K562 (cell line): Measurements from ENCODE around the gene ABAT. TPM values are rescaled to one million over a fixed set of nuclear protein-coding genes. Genes with fewer than 3 reads are reported as not detected.

Experiments
- ADNP ChIP-seq: fragments of 200-800 bp; sonication (Bioruptor generic); IDR thresholded peaks from 2 replicates; pipeline ENCODE4 v1.6.1; 2016; ENCODE audit warnings: missing genetic modification characterization, missing compliant biosample characterization
- ARHGAP35 ChIP-seq: fragments of 450-650 bp; IDR thresholded peaks from 2 replicates; pipeline ENCODE4 v1.6.1; 2018; ENCODE audit not compliant: partially characterized antibody
- CCNT2 ChIP-seq: IDR thresholded peaks from 2 replicates; pipeline ENCODE4 v1.6.1; 2011; ENCODE audit warnings: borderline replicate concordance, low read depth, mild to moderate bottlenecking, moderate library complexity, mixed read lengths, low read length; ENCODE audit not compliant: insufficient read length; ENCODE audit errors: extremely low read depth
- CSDE1 ChIP-seq, 2 experiments: fragments of 450-650 bp; IDR thresholded peaks; 2 replicates each; pipeline ENCODE4 v1.6.1; 2016; ENCODE audit warnings: mild to moderate bottlenecking in 1 of 2
- DIDO1 ChIP-seq: fragments of 450-650 bp; IDR thresholded peaks from 2 replicates; pipeline ENCODE4 v1.6.1; 2016; ENCODE audit warnings: low read depth, missing biosample characterization, missing genetic modification characterization
- EHMT2 ChIP-seq: fragments of 450-650 bp; IDR thresholded peaks from 2 replicates; pipeline ENCODE4 v1.6.1; 2018; ENCODE audit warnings: antibody characterized with exemption
- GABPA ChIP-seq: fragments of 200-800 bp; sonication (Bioruptor generic); conservative IDR thresholded peaks from 2 replicates; pipeline ENCODE4 v1.6.1; 2016; ENCODE audit warnings: low read depth, missing genetic modification characterization, missing compliant biosample characterization
- HEY1 ChIP-seq: fragments of 250-450 bp; sonication (Bioruptor Pico); IDR thresholded peaks from 2 replicates; pipeline ENCODE4 v1.5.0; 2020; ENCODE audit warnings: mild to moderate bottlenecking, moderate library complexity, borderline replicate concordance
- HIVEP1 ChIP-seq: fragments of 250-450 bp; sonication (Bioruptor Pico); IDR thresholded peaks from 2 replicates; pipeline ENCODE4 v1.4.0; 2020; ENCODE audit warnings: mild to moderate bottlenecking
- KDM2B ChIP-seq: fragments of 250-450 bp; sonication (Bioruptor Pico); IDR thresholded peaks from 2 replicates; pipeline ENCODE4 v1.8.0; 2021; ENCODE audit warnings: mild to moderate bottlenecking, moderate library complexity
- KHSRP ChIP-seq: fragments of 450-650 bp; IDR thresholded peaks from 2 replicates; pipeline ENCODE4 v1.6.1; 2017
- KLF1 ChIP-seq: fragments of 450-650 bp; IDR thresholded peaks from 2 replicates; pipeline ENCODE4 v1.6.1; 2016; ENCODE audit warnings: missing genetic modification characterization, missing compliant biosample characterization
- KLF16 ChIP-seq: IDR thresholded peaks from 2 replicates; pipeline ENCODE4 v1.6.1; 2016; ENCODE audit warnings: antibody characterized with exemption
- L3MBTL2 ChIP-seq: fragments of 450-650 bp; IDR thresholded peaks from 2 replicates; pipeline ENCODE4 v1.6.1; 2016; ENCODE audit warnings: mild to moderate bottlenecking, moderate library complexity
- MAFF ChIP-seq: IDR thresholded peaks from 2 replicates; pipeline ENCODE4 v1.6.1; 2012; ENCODE audit warnings: low read length, improper control_type of control experiment
- MCM3 ChIP-seq: fragments of 450-650 bp; IDR thresholded peaks from 2 replicates; pipeline ENCODE4 v1.6.1; 2016
- NR2C2 ChIP-seq, 2 experiments: fragments of 200-800 bp in 1 of 2; sonication (Bioruptor generic) in 1 of 2; sonication (generic) in 1 of 2; formaldehyde crosslinking in 1 of 2; IDR thresholded peaks; 2 replicates each; pipeline versions ENCODE4 v1.6.1 to v1.8.0; 2016 to 2022; ENCODE audit warnings: mild to moderate bottlenecking in 1 of 2, missing compliant biosample characterization in 1 of 2, missing genetic modification characterization in 1 of 2, missing genetic modification reagents in 1 of 2
- NR4A1 ChIP-seq, 2 experiments: fragments of 250-450 bp in 1 of 2; fragments of 450-650 bp in 1 of 2; sonication (Bioruptor Pico) in 1 of 2; IDR thresholded peaks; 2 replicates each; pipeline versions ENCODE4 v1.4.0 to v1.6.1; 2016 to 2020; ENCODE audit warnings: mild to moderate bottlenecking in 2 of 2, missing compliant biosample characterization in 1 of 2, missing genetic modification characterization in 1 of 2, moderate library complexity in 1 of 2
- PYGO2 ChIP-seq: fragments of 450-650 bp; IDR thresholded peaks from 2 replicates; pipeline ENCODE4 v1.6.1; 2016; ENCODE audit warnings: mild to moderate bottlenecking, missing genetic modification characterization, moderate library complexity, missing compliant biosample characterization
- RAD51 ChIP-seq: fragments of 450-650 bp; IDR thresholded peaks from 2 replicates; pipeline ENCODE4 v1.7.1; 2016; ENCODE audit warnings: low read depth, mild to moderate bottlenecking, borderline replicate concordance
- SETDB1 ChIP-seq: IDR thresholded peaks from one replicate; pipeline ENCODE4 v1.6.1; 2012; ENCODE audit warnings: low read length, control low read depth, inconsistent platforms
- SPI1 ChIP-seq: IDR thresholded peaks from 2 replicates; pipeline ENCODE4 v1.6.1; 2011; ENCODE audit warnings: low read depth, low read length, control low read depth, borderline replicate concordance
- ZNF217 ChIP-seq: sonication (generic); formaldehyde crosslinking; IDR thresholded peaks from 2 replicates; pipeline ENCODE4 v1.8.0; 2022; ENCODE audit warnings: mild to moderate bottlenecking, missing genetic modification reagents
- ZNF436 ChIP-seq: fragments of 250-450, 450-650 bp; sonication (Bioruptor Pico); formaldehyde crosslinking; IDR thresholded peaks from 2 replicates; pipeline ENCODE4 v1.7.0; 2020; ENCODE audit warnings: mild to moderate bottlenecking
- ZNF778 ChIP-seq: fragments of 450-650 bp; formaldehyde crosslinking; IDR thresholded peaks from 2 replicates; pipeline ENCODE4 v1.4.0; 2020; ENCODE audit warnings: mild to moderate bottlenecking, moderate library complexity
- polyA plus RNA-seq, 8 experiments: library from polyadenylated mRNA; depleted of rRNA in 4 of 8; stranded (reverse) in 5 of 8; unstranded in 3 of 8; fragments of >200 nt; fragmentation: Nextera tagmentation in 2 of 8; fragmentation: Illumina TruSeq in 1 of 8; extraction: Ambion mirVana in 2 of 8; extraction: Trizol in 1 of 8; gene quantifications; 2 replicates each; pipeline versions ENCODE4 v1.2.1 to v1.2.3, GENCODE V29; 2011 to 2014; ENCODE audit warnings: inconsistent platforms in 1 of 8, missing spikeins in 1 of 8
- total RNA-seq, 7 experiments: library from RNA; depleted of rRNA in 6 of 7; stranded (reverse); fragments of >200 nt in 6 of 7; fragmentation: Illumina TruSeq in 2 of 7; extraction: Trizol in 2 of 7; gene quantifications; 2 replicates each; pipeline versions ENCODE4 v1.2.1 to v1.2.3, GENCODE V29; 2011 to 2021; ENCODE audit warnings: low replicate concordance in 1 of 7
- TF ChIP-seq, protein P1 (sequence below), 2 experiments: fragments of 250-450 bp in 1 of 2; fragments of 450-650 bp in 1 of 2; sonication (Bioruptor Pico) in 1 of 2; IDR thresholded peaks; 2 replicates each; pipeline versions ENCODE4 v1.6.1 to v1.8.0; 2016 to 2021; ENCODE audit warnings: mild to moderate bottlenecking in 2 of 2, moderate library complexity in 2 of 2, missing compliant biosample characterization in 1 of 2, missing genetic modification characterization in 1 of 2
- TF ChIP-seq, protein P2 (sequence below): fragments of 450-650 bp; formaldehyde crosslinking; IDR thresholded peaks from 2 replicates; pipeline ENCODE4 v1.4.0; 2020; ENCODE audit warnings: mild to moderate bottlenecking, moderate library complexity
- TF ChIP-seq, protein P3 (sequence below): fragments of 450-650 bp; IDR thresholded peaks from 2 replicates; pipeline ENCODE4 v1.6.1; 2016

ABAT gene
- total and polyA plus RNA-seq, 9 of the 15 experiments (the other 6 are each of a cell fraction or from before 2014, with no cell fraction given) = 0.01 to 0.49 (median 0.10) TPM

DNA sequence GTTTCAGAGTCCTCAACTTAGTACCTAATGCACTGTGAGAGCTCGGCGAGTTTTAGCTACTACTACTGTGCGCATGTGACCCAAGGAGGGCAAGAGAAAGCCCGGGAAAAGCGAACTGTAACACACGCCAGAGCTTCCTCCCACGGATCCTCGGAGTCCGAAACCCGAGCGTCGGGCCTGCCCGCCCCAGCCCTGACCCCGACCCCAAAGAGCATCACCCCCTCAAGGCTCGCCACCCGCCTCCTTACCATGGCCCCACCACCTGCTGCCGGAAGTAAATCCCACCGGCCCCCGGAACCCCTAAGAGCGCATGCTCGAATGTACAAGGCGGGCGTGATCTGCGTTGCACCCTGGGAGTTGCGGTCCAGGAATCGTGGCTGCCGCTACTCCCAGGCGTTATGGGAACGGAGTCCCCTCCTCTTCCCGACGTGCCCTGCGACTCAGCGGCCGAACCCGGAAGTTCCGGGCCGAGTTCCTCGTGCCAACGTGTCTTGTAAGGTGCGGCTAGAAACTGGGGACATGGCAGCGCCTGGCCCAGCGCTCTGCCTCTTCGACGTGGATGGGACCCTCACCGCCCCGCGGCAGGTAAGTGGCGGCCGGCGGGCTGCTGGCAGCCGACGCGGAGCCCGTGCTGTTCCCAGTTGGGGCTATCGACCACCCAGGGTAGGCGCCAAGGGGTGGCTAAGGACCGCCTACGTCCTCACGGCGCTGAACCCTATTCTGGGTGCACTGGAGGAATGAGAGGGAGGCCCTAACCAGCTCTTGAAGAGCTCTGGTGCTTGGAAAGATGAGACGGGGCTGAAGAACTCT, 123.2 kb downstream of the ABAT start, which contains the start of the genes PMM2 and TMEM186 (continued):
- no peak for TF ChIP-seq ARHGAP35
- TF ChIP-seq, protein P1, sequence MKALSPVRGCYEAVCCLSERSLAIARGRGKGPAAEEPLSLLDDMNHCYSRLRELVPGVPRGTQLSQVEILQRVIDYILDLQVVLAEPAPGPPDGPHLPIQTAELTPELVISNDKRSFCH (CRISPR knock-in tag; IDR thresholded peaks at IDR 0.05) = no peak
- TF ChIP-seq, protein P1 (tag; IDR thresholded peaks at IDR 0.05) = peak; percentile 62; the same call in 1 of the 2 replicates
- no peak for TF ChIP-seq CSDE1 (IDR thresholded peaks at IDR 0.05)
- TF ChIP-seq SETDB1 = no peak
- no peak for TF ChIP-seq KDM2B (CRISPR knock-in tag)
- no peak for TF ChIP-seq DIDO1 (tag)
- no peak for TF ChIP-seq ZNF436
- TF ChIP-seq NR4A1 (CRISPR knock-in tag; IDR thresholded peaks at IDR 0.05) = no peak
- TF ChIP-seq NR4A1 (tag; IDR thresholded peaks at IDR 0.05) = no peak
- no peak for TF ChIP-seq ZNF778
- TF ChIP-seq CCNT2 = no peak
- peak; percentile 71; the same call in 1 of the 2 replicates for TF ChIP-seq NR2C2 (CRISPR knock-in tag; IDR thresholded peaks at IDR 0.05)
- peak; percentile 98 for TF ChIP-seq NR2C2 (tag; IDR thresholded peaks at IDR 0.05)
- TF ChIP-seq KLF1 = no peak
- TF ChIP-seq MCM3 = no peak
- TF ChIP-seq, protein P2, sequence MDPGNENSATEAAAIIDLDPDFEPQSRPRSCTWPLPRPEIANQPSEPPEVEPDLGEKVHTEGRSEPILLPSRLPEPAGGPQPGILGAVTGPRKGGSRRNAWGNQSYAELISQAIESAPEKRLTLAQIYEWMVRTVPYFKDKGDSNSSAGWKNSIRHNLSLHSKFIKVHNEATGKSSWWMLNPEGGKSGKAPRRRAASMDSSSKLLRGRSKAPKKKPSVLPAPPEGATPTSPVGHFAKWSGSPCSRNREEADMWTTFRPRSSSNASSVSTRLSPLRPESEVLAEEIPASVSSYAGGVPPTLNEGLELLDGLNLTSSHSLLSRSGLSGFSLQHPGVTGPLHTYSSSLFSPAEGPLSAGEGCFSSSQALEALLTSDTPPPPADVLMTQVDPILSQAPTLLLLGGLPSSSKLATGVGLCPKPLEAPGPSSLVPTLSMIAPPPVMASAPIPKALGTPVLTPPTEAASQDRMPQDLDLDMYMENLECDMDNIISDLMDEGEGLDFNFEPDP = no peak
- TF ChIP-seq PYGO2 (tag) = no peak
- peak; percentile 96 for TF ChIP-seq GABPA
- TF ChIP-seq ZNF217 (CRISPR knock-in tag) = no peak
- 0 out of 2 replicates have a peak, but pooled peaks have one; percentile 32 for TF ChIP-seq SPI1
- no peak for TF ChIP-seq EHMT2
- TF ChIP-seq HIVEP1 (CRISPR knock-in tag) = no peak
- TF ChIP-seq ADNP (tag) = no peak
- TF ChIP-seq HEY1 = no peak
- TF ChIP-seq KHSRP = no peak
- no peak for TF ChIP-seq KLF16
- peak; percentile 94 for TF ChIP-seq L3MBTL2
- TF ChIP-seq RAD51 = peak; percentile 61; the same call in 1 of the 2 replicates
- TF ChIP-seq MAFF = no peak
- TF ChIP-seq, protein P3, sequence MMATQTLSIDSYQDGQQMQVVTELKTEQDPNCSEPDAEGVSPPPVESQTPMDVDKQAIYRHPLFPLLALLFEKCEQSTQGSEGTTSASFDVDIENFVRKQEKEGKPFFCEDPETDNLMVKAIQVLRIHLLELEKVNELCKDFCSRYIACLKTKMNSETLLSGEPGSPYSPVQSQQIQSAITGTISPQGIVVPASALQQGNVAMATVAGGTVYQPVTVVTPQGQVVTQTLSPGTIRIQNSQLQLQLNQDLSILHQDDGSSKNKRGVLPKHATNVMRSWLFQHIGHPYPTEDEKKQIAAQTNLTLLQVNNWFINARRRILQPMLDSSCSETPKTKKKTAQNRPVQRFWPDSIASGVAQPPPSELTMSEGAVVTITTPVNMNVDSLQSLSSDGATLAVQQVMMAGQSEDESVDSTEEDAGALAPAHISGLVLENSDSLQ = no peak; the same call in 1 of the 2 replicates
